HEK293 (cell line): ENCODE results near the gene NLK.

ENCODE experiments used
- CTCF ChIA-PET: fragments of 350-600 bp; formaldehyde crosslinking; extraction: SDS; loops from one replicate; lab custom pipeline; 2021; ENCODE audit warnings: antibody characterized with exemption; lab: Yijun Ruan, JAX
- POLR2A ChIA-PET: fragments of 300-600 bp; formaldehyde crosslinking; extraction: SDS; loops from one replicate; lab custom pipeline; 2020; ENCODE audit warnings: antibody characterized with exemption, inconsistent platforms; lab: Yijun Ruan, JAX
- H3K27ac ChIP-seq: fragments of 200-500 bp; sonication (Bioruptor generic); 2 replicates; pipeline ENCODE4 v1.5.1; 2014; ENCODE audit warnings: low read depth, low read length, control low read depth, inconsistent platforms; ENCODE audit errors: extremely low read depth
- H3K36me3 ChIP-seq, 2 experiments: fragments of 200-500 bp in 1 of 2; sonication (Bioruptor generic) in 1 of 2; 1 replicate in 1 of 2; 2 replicates in 1 of 2; pipeline ENCODE4 v1.5.1; 2014 to 2017; ENCODE audit warnings: inconsistent platforms in 2 of 2, low read length in 2 of 2; ENCODE audit not compliant: control insufficient read depth in 2 of 2, insufficient read depth in 1 of 2
- H3K4me1 ChIP-seq: fragments of 200-500 bp; sonication (Bioruptor generic); 2 replicates; pipeline ENCODE4 v1.5.1; 2014; ENCODE audit warnings: mild to moderate bottlenecking, low read length, inconsistent platforms; ENCODE audit not compliant: control insufficient read depth, insufficient read depth
- H3K4me3 ChIP-seq: 2 replicates; pipeline ENCODE4 v1.5.1; 2011; ENCODE audit warnings: low read depth, mild to moderate bottlenecking, control low read depth, low read length, moderate library complexity
- H3K9me3 ChIP-seq: fragments of 200-500 bp; sonication (Bioruptor generic); 2 replicates; pipeline ENCODE4 v1.5.1; 2014; ENCODE audit warnings: low read depth, low read length, inconsistent platforms; ENCODE audit not compliant: control insufficient read depth, insufficient read depth
- EGR2 ChIP-seq: fragments of 450-650 bp; formaldehyde crosslinking; IDR thresholded peaks from 2 replicates; pipeline ENCODE4 v1.5.1; 2016; ENCODE audit warnings: low read depth, missing biosample characterization, missing genetic modification characterization
- HOXC10 ChIP-seq: sonication (generic); formaldehyde crosslinking; IDR thresholded peaks from 2 replicates; pipeline ENCODE4 v1.8.1; 2023; ENCODE audit warnings: mild to moderate bottlenecking, missing genetic modification reagents
- KLF17 ChIP-seq: fragments of 450-650 bp; formaldehyde crosslinking; IDR thresholded peaks from 2 replicates; pipeline ENCODE4 v1.5.1; 2016; ENCODE audit warnings: missing biosample characterization, missing genetic modification characterization
- OVOL3 ChIP-seq: fragments of 450-650 bp; formaldehyde crosslinking; IDR thresholded peaks from 2 replicates; pipeline ENCODE4 v1.5.1; 2016; ENCODE audit warnings: missing biosample characterization, missing genetic modification characterization
- PRDM1 ChIP-seq: fragments of 450-650 bp; formaldehyde crosslinking; IDR thresholded peaks from 2 replicates; pipeline ENCODE4; 2016; ENCODE audit warnings: missing biosample characterization, missing genetic modification characterization
- ZBTB7A ChIP-seq: fragments of 450-650 bp; formaldehyde crosslinking; IDR thresholded peaks from 2 replicates; pipeline ENCODE4 v1.5.1; 2016; ENCODE audit warnings: low read depth, missing biosample characterization, missing genetic modification characterization
- ZFP3 ChIP-seq: fragments of 450-650 bp; formaldehyde crosslinking; IDR thresholded peaks from 2 replicates; pipeline ENCODE4 v1.5.1; 2016; ENCODE audit warnings: low read depth, missing biosample characterization, missing genetic modification characterization
- ZFP41 ChIP-seq: fragments of 450-650 bp; formaldehyde crosslinking; IDR thresholded peaks from 2 replicates; pipeline ENCODE4 v1.5.1; 2016; ENCODE audit warnings: missing biosample characterization, missing genetic modification characterization, borderline replicate concordance
- ZNF133 ChIP-seq: fragments of 450-650 bp; formaldehyde crosslinking; IDR thresholded peaks from 2 replicates; pipeline ENCODE4 v1.5.1; 2016; ENCODE audit warnings: missing biosample characterization, missing genetic modification characterization
- ZNF16 ChIP-seq: fragments of 450-650 bp; formaldehyde crosslinking; IDR thresholded peaks from 2 replicates; pipeline ENCODE4 v1.5.1; 2016; ENCODE audit warnings: low read depth, missing biosample characterization, missing genetic modification characterization
- ZNF19 ChIP-seq: fragments of 450-650 bp; formaldehyde crosslinking; IDR thresholded peaks from 2 replicates; pipeline ENCODE4; 2016; ENCODE audit warnings: missing biosample characterization, missing genetic modification characterization, low read depth
- ZNF239 ChIP-seq: fragments of 450-650 bp; formaldehyde crosslinking; IDR thresholded peaks from 2 replicates; pipeline ENCODE4 v1.5.1; 2016; ENCODE audit warnings: missing biosample characterization, missing genetic modification characterization
- ZNF311 ChIP-seq: fragments of 450-650 bp; formaldehyde crosslinking; IDR thresholded peaks from 2 replicates; pipeline ENCODE4 v1.5.1; 2017; ENCODE audit warnings: missing biosample characterization, missing genetic modification characterization, borderline replicate concordance
- ZNF341 ChIP-seq: fragments of 450-650 bp; formaldehyde crosslinking; IDR thresholded peaks from 2 replicates; pipeline ENCODE4; 2016; ENCODE audit warnings: low read depth, missing biosample characterization, missing genetic modification characterization
- ZNF404 ChIP-seq: fragments of 450-650 bp; formaldehyde crosslinking; IDR thresholded peaks from 2 replicates; pipeline ENCODE4 v1.5.1; 2017; ENCODE audit warnings: missing biosample characterization, missing genetic modification characterization
- ZNF423 ChIP-seq: fragments of 450-650 bp; formaldehyde crosslinking; IDR thresholded peaks from 2 replicates; pipeline ENCODE4 v1.5.1; 2016; ENCODE audit warnings: missing biosample characterization, missing genetic modification characterization
- ZNF426 ChIP-seq: fragments of 450-650 bp; formaldehyde crosslinking; IDR thresholded peaks from 2 replicates; pipeline ENCODE4 v1.5.1; 2017; ENCODE audit warnings: missing biosample characterization, missing genetic modification characterization, mild to moderate bottlenecking, inconsistent platforms, moderate library complexity
- ZNF544 ChIP-seq: fragments of 450-650 bp; formaldehyde crosslinking; IDR thresholded peaks from 2 replicates; pipeline ENCODE4 v1.5.0; 2017; ENCODE audit warnings: missing biosample characterization, missing genetic modification characterization
- ZNF548 ChIP-seq: fragments of 450-650 bp; formaldehyde crosslinking; IDR thresholded peaks from 2 replicates; pipeline ENCODE4 v1.5.1; 2016; ENCODE audit warnings: missing biosample characterization, missing genetic modification characterization
- ZNF561 ChIP-seq: fragments of 450-650 bp; IDR thresholded peaks from 2 replicates; pipeline ENCODE4 v1.5.1; 2018; ENCODE audit warnings: missing biosample characterization, missing genetic modification characterization, borderline replicate concordance
- ZNF585B ChIP-seq: fragments of 450-650 bp; formaldehyde crosslinking; IDR thresholded peaks from 2 replicates; pipeline ENCODE4 v1.5.1; 2016; ENCODE audit warnings: missing biosample characterization, missing genetic modification characterization
- ZNF621 ChIP-seq: fragments of 450-650 bp; formaldehyde crosslinking; IDR thresholded peaks from 2 replicates; pipeline ENCODE4 v1.5.1; 2017; ENCODE audit warnings: missing biosample characterization, missing genetic modification characterization
- ZNF658 ChIP-seq: fragments of 450-650 bp; formaldehyde crosslinking; IDR thresholded peaks from 2 replicates; pipeline ENCODE4; 2016; ENCODE audit warnings: missing biosample characterization, missing genetic modification characterization
- ZNF76 ChIP-seq: fragments of 450-650 bp; formaldehyde crosslinking; IDR thresholded peaks from 2 replicates; pipeline ENCODE4; 2016; ENCODE audit warnings: low read depth, missing biosample characterization, missing genetic modification characterization, borderline replicate concordance
- ZNF837 ChIP-seq: fragments of 450-650 bp; formaldehyde crosslinking; IDR thresholded peaks from 2 replicates; pipeline ENCODE4 v1.5.1; 2016; ENCODE audit warnings: missing biosample characterization, missing genetic modification characterization
- ZSCAN16 ChIP-seq: fragments of 450-650 bp; formaldehyde crosslinking; IDR thresholded peaks from 2 replicates; pipeline ENCODE4 v1.5.1; 2016; ENCODE audit warnings: missing biosample characterization, missing genetic modification characterization
- ZSCAN30 ChIP-seq: fragments of 450-650 bp; IDR thresholded peaks from 2 replicates; pipeline ENCODE4 v1.5.1; 2018; ENCODE audit warnings: missing biosample characterization, mild to moderate bottlenecking, missing genetic modification characterization, moderate library complexity
- TF ChIP-seq, protein P1 (sequence below): fragments of 450-650 bp; formaldehyde crosslinking; IDR thresholded peaks from 2 replicates; pipeline ENCODE4 v1.5.1; 2017; ENCODE audit warnings: missing biosample characterization, missing genetic modification characterization
- TF ChIP-seq, protein P2 (sequence below): fragments of 450-650 bp; formaldehyde crosslinking; optimal IDR thresholded peaks from 2 replicates; pipeline ENCODE3; 2016; ENCODE audit warnings: missing biosample characterization, mild to moderate bottlenecking, missing genetic modification characterization

Gene NLK

DNA sequence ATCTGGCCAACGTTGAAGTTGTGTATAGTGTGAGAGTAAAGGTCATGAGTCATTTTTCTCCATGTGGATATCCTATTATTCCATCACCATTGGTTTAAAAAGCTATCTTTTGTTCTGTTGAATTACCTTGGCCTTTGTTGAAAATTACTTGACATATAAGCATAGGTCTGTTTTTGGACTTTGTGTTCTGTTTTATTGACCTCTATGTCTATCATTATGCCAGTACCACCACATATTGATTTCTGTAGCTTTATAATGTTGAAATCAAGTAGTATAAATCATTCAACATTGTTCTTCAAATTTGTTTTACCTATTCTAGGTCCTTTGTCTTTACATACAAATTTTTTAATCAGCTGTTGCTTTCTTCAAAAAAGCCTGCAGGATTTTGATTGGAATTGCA, 58.5 kb downstream of the NLK start:
- ChIA-PET POLR2A (no interaction called here), CTCF (interaction anchor here (1.2 kb wide), 1 partner anchor 9 kb away, joined by 4 read pairs; no protein-coding TSS in a partner anchor)
- Histone ChIP-seq H3K27ac (no peak overlapping the region), H3K4me1 (peaks cover 9% of the 10 kb centered on the region), H3K9me3 (no peaks in the 10 kb centered on the region)
- TF ChIP-seq ZNF621 (tag by site-specific recombination): no peak
- TF ChIP-seq ZNF585B (tag by site-specific recombination): no peak
- no peak for TF ChIP-seq ZFP41 (tag by site-specific recombination)
- TF ChIP-seq ZSCAN30: no peak
- TF ChIP-seq EGR2 (tag by site-specific recombination): no peak
- no peak for TF ChIP-seq ZNF837
- no peak for TF ChIP-seq ZNF16
- TF ChIP-seq ZSCAN16: no peak
- no peak for TF ChIP-seq ZNF133 (tag by site-specific recombination)
- TF ChIP-seq ZFP3: no peak
- TF ChIP-seq ZNF561 (tag by site-specific recombination): no peak
- TF ChIP-seq, all 188 proteins: peak for 0
- Histone ChIP-seq H3K4me3 (no peak overlapping the region), H3K36me3 (no peaks in the 10 kb centered on the region)

GRCh38 chr17:28101919-28102318, 59.4 kb downstream of the NLK start:
- ChIA-PET POLR2A (no interaction called here), CTCF (interaction anchor here (0.7 to 0.8 kb wide), 2 partner anchors 10 to 315 kb away, joined by 4 read pairs; no protein-coding TSS in a partner anchor)
- Histone ChIP-seq H3K27ac (no peak overlapping the region), H3K4me1 (peaks cover 10% of the 10 kb centered on the region), H3K9me3 (no peaks in the 10 kb centered on the region), H3K36me3 (no peaks in the 10 kb centered on the region), H3K4me3 (no peak overlapping the region)
- TF ChIP-seq ZNF341 (no peak), ZNF426 (no peak), ZNF239 (tag by site-specific recombination) (no peak), ZNF76 (no peak), KLF17 (no peak), ZNF658 (no peak), HOXC10 (CRISPR knock-in tag) (no peak), ZNF544 (tag by site-specific recombination) (no peak), ZBTB7A (no peak), ZNF621 (tag by site-specific recombination) (no peak), ZNF404 (tag by site-specific recombination) (no peak), ZNF311 (tag by site-specific recombination) (no peak), ZNF423 (no peak), ZNF548 (tag by site-specific recombination) (no peak), OVOL3 (tag by site-specific recombination) (no peak), ZNF19 (tag by site-specific recombination) (no peak), PRDM1 (no peak)
- TF ChIP-seq, protein P1, sequence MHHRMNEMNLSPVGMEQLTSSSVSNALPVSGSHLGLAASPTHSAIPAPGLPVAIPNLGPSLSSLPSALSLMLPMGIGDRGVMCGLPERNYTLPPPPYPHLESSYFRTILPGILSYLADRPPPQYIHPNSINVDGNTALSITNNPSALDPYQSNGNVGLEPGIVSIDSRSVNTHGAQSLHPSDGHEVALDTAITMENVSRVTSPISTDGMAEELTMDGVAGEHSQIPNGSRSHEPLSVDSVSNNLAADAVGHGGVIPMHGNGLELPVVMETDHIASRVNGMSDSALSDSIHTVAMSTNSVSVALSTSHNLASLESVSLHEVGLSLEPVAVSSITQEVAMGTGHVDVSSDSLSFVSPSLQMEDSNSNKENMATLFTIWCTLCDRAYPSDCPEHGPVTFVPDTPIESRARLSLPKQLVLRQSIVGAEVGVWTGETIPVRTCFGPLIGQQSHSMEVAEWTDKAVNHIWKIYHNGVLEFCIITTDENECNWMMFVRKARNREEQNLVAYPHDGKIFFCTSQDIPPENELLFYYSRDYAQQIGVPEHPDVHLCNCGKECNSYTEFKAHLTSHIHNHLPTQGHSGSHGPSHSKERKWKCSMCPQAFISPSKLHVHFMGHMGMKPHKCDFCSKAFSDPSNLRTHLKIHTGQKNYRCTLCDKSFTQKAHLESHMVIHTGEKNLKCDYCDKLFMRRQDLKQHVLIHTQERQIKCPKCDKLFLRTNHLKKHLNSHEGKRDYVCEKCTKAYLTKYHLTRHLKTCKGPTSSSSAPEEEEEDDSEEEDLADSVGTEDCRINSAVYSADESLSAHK (tag by site-specific recombination): no peak
- TF ChIP-seq, protein P2, sequence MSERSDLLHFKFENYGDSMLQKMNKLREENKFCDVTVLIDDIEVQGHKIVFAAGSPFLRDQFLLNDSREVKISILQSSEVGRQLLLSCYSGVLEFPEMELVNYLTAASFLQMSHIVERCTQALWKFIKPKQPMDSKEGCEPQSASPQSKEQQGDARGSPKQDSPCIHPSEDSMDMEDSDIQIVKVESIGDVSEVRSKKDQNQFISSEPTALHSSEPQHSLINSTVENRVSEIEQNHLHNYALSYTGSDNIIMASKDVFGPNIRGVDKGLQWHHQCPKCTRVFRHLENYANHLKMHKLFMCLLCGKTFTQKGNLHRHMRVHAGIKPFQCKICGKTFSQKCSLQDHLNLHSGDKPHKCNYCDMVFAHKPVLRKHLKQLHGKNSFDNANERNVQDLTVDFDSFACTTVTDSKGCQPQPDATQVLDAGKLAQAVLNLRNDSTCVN: no peak
